HAP-1 (cell line): ENCODE data around the gene CEBPE.
A peak's percentile ranks its signal among the peaks of the same experiment; 100 is the strongest.

Experiments
- DNase-seq, 2 experiments: peaks; one replicate each; pipeline ENCODE4 v3.0.0-alpha.2; 2016 to 2020; ENCODE audit warnings: low spot score in 2 of 2
- H3K27me3 ChIP-seq: fragments of 250-450 bp; sonication (Bioruptor Pico); 2 replicates; pipeline ENCODE4 v1.5.1; 2020; ENCODE audit warnings: low read depth, mild to moderate bottlenecking, moderate library complexity
- H3K36me3 ChIP-seq: fragments of 250-450 bp; sonication (Bioruptor Pico); replicated peaks from 2 replicates; pipeline ENCODE4 v1.5.1; 2020; ENCODE audit warnings: mild to moderate bottlenecking
- H3K4me1 ChIP-seq: fragments of 250-450 bp; sonication (Bioruptor Pico); 2 replicates; pipeline ENCODE4 v1.5.1; 2020; ENCODE audit warnings: mild to moderate bottlenecking
- H3K4me3 ChIP-seq: fragments of 250-450 bp; sonication (Bioruptor Pico); 2 replicates; pipeline ENCODE4 v1.5.1; 2020; ENCODE audit warnings: mild to moderate bottlenecking, moderate library complexity
- H3K9me3 ChIP-seq: fragments of 250-450 bp; sonication (Bioruptor Pico); 2 replicates; pipeline ENCODE4 v1.5.1; 2020; ENCODE audit warnings: mild to moderate bottlenecking, moderate library complexity
- in situ Hi-C: fragments of 300-500 bp; cut with MboI; formaldehyde crosslinking; loops from 3 replicates; pipeline ENCODE4 v1.14.3; 2020; ENCODE audit warnings: low sequenced_read_pairs, inconsistent platforms, mixed read lengths

CEBPE gene

GRCh38 chr14:23118506-23119362 lies at the start of gene CEBPE:
CEBPE (minus strand) TSS chr14:23119255; CDS start chr14:23119091, 164 bp downstream.
- in situ Hi-C loops = no loop called here
- Histone ChIP-seq H3K9me3 (no peaks in the 10 kb centered on the region), H3K4me1 (peaks cover 3% of the 10 kb centered on the region; the same call in 1 of the 2 replicates), H3K36me3 (no peaks in the 10 kb centered on the region), H3K4me3 (no peak within 1 kb of the TSS), H3K27me3 (peaks cover 17% of the 10 kb centered on the region)
- DNase-seq = no peak

GRCh38 chr14:23168246-23168645 lies 49.2 kb upstream of the CEBPE start:
- Histone ChIP-seq H3K27me3 (no peaks in the 10 kb centered on the region), H3K9me3 (no peaks in the 10 kb centered on the region), H3K4me1 (peaks cover 10% of the 10 kb centered on the region), H3K4me3 (no peak overlapping the region), H3K36me3 (no peaks in the 10 kb centered on the region)
- no peak for DNase-seq
- in situ Hi-C loops = no loop called here

- Histone ChIP-seq H3K4me1 (peaks cover 10% of the 10 kb centered on the region), H3K27me3 (no peaks in the 10 kb centered on the region), H3K36me3 (no peaks in the 10 kb centered on the region), H3K4me3 (no peak overlapping the region), H3K9me3 (no peaks in the 10 kb centered on the region)
- in situ Hi-C loops = no loop called here
- peak; percentile 28 for DNase-seq
These were observed 48.2 kb upstream of the CEBPE start for GRCh38 chr14:23167116-23167847.

- no peaks in the 10 kb centered on the region for H3K36me3 ChIP-seq
- peaks cover 18% of the 10 kb centered on the region for H3K4me1 ChIP-seq
- in situ Hi-C loops = no loop called here
- H3K9me3 ChIP-seq = no peaks in the 10 kb centered on the region
- no peak overlapping the region for H3K4me3 ChIP-seq
- no peaks in the 10 kb centered on the region for H3K27me3 ChIP-seq
- no peak for DNase-seq
These were observed 45.9 kb upstream of the CEBPE start for GRCh38 chr14:23164949-23165348.

- no peak for DNase-seq
- in situ Hi-C loops = no loop called here
- no peaks in the 10 kb centered on the region for H3K9me3 ChIP-seq
These were observed 45.2 kb upstream of the CEBPE start for GRCh38 chr14:23164250-23164649.

GRCh38 chr14:23163830-23164229 lies 44.8 kb upstream of the CEBPE start:
- H3K9me3 ChIP-seq = no peaks in the 10 kb centered on the region
- DNase-seq = no peak
- H3K4me1 ChIP-seq = peaks cover 26% of the 10 kb centered on the region
- H3K27me3 ChIP-seq = no peaks in the 10 kb centered on the region
- H3K36me3 ChIP-seq = no peaks in the 10 kb centered on the region
- no peak overlapping the region for H3K4me3 ChIP-seq
- in situ Hi-C loops = no loop called here

More at GRCh38 chr14:23164250-23164649, 45.2 kb upstream of the CEBPE start:
- H3K36me3 ChIP-seq = no peaks in the 10 kb centered on the region
- H3K27me3 ChIP-seq = no peaks in the 10 kb centered on the region
- H3K4me1 ChIP-seq = peaks cover 22% of the 10 kb centered on the region
- no peak overlapping the region for H3K4me3 ChIP-seq

- H3K4me1 ChIP-seq = peaks cover 29% of the 10 kb centered on the region
- no peaks in the 10 kb centered on the region for H3K9me3 ChIP-seq
- no peaks in the 10 kb centered on the region for H3K36me3 ChIP-seq
- in situ Hi-C loops = no loop called here
- no peaks in the 10 kb centered on the region for H3K27me3 ChIP-seq
- DNase-seq = no peak
- no peak overlapping the region for H3K4me3 ChIP-seq
These were observed 43.7 kb upstream of the CEBPE start for GRCh38 chr14:23162800-23163199.

GRCh38 chr14:23162005-23162404 lies 43.0 kb upstream of the CEBPE start:
- Histone ChIP-seq H3K4me1 (peaks cover 22% of the 10 kb centered on the region), H3K4me3 (no peak overlapping the region), H3K9me3 (no peaks in the 10 kb centered on the region), H3K36me3 (no peaks in the 10 kb centered on the region), H3K27me3 (no peaks in the 10 kb centered on the region)
- no peak for DNase-seq
- in situ Hi-C loops = no loop called here

GRCh38 chr14:23160924-23161522 lies 42.0 kb upstream of the CEBPE start:
- H3K4me1 ChIP-seq = peaks cover 19% of the 10 kb centered on the region
- no peaks in the 10 kb centered on the region for H3K9me3 ChIP-seq
- no peak overlapping the region for H3K4me3 ChIP-seq
- H3K36me3 ChIP-seq = no peaks in the 10 kb centered on the region
- H3K27me3 ChIP-seq = no peaks in the 10 kb centered on the region
- in situ Hi-C loops = no loop called here
- DNase-seq = peak in 1 of 2 experiments; percentile 51

- Histone ChIP-seq H3K4me1 (peaks cover 19% of the 10 kb centered on the region), H3K27me3 (no peaks in the 10 kb centered on the region), H3K9me3 (no peaks in the 10 kb centered on the region), H3K4me3 (no peak overlapping the region), H3K36me3 (no peaks in the 10 kb centered on the region)
- no peak for DNase-seq
- in situ Hi-C loops = no loop called here
These were observed 40.5 kb upstream of the CEBPE start for GRCh38 chr14:23159532-23159931.

- H3K4me1 ChIP-seq = peaks cover 19% of the 10 kb centered on the region
- in situ Hi-C loops = no loop called here
- H3K27me3 ChIP-seq = no peaks in the 10 kb centered on the region
- DNase-seq = peak in 1 of 2 experiments; percentile 30
- no peaks in the 10 kb centered on the region for H3K36me3 ChIP-seq
- H3K4me3 ChIP-seq = no peak overlapping the region
- H3K9me3 ChIP-seq = no peaks in the 10 kb centered on the region
These were observed 39.7 kb upstream of the CEBPE start for GRCh38 chr14:23158779-23159178.

GRCh38 chr14:23154964-23155587 lies 36.0 kb upstream of the CEBPE start:
- DNase-seq = no peak
- in situ Hi-C loops = no loop called here
- H3K4me3 ChIP-seq = no peak overlapping the region

GRCh38 chr14:23153851-23154796 lies 35.1 kb upstream of the CEBPE start:
- H3K27me3 ChIP-seq = no peaks in the 10 kb centered on the region
- H3K4me3 ChIP-seq = no peak overlapping the region
- DNase-seq = peak in 1 of 2 experiments; percentile 57
- H3K4me1 ChIP-seq = peaks cover 6% of the 10 kb centered on the region
- H3K9me3 ChIP-seq = no peaks in the 10 kb centered on the region
- in situ Hi-C loops = no loop called here
- no peaks in the 10 kb centered on the region for H3K36me3 ChIP-seq

More at GRCh38 chr14:23154964-23155587, 36.0 kb upstream of the CEBPE start:
- Histone ChIP-seq H3K4me1 (peaks cover 11% of the 10 kb centered on the region), H3K9me3 (no peaks in the 10 kb centered on the region), H3K36me3 (no peaks in the 10 kb centered on the region), H3K27me3 (no peaks in the 10 kb centered on the region)
